HUES6 (cell line): ENCODE results near the gene TRIM68.

Experiments
- H3K27ac ChIP-seq: 2 replicates; pipeline ENCODE4 v1.7.0; 2013; ENCODE audit warnings: low read depth, mild to moderate bottlenecking, low read length, inconsistent platforms
- H3K27me3 ChIP-seq: 2 replicates; pipeline ENCODE4 v1.6.1; 2013; ENCODE audit warnings: low read length; ENCODE audit not compliant: control insufficient read depth, insufficient read depth
- H3K36me3 ChIP-seq: 2 replicates; pipeline ENCODE4 v1.6.1; 2013; ENCODE audit warnings: low read length; ENCODE audit not compliant: control insufficient read depth, insufficient read depth
- H3K4me1 ChIP-seq: 2 replicates; pipeline ENCODE4 v1.6.1; 2013; ENCODE audit warnings: low read length; ENCODE audit not compliant: control insufficient read depth, insufficient read depth
- H3K4me3 ChIP-seq: 2 replicates; pipeline ENCODE4 v1.5.1; 2013; ENCODE audit warnings: low read depth, low read length
- H3K9ac ChIP-seq: one replicate; pipeline ENCODE4 v1.6.1; 2013; ENCODE audit warnings: mild to moderate bottlenecking, low read length
- H3K9me3 ChIP-seq: 2 replicates; pipeline ENCODE4 v1.6.1; 2013; ENCODE audit warnings: low read depth, low read length; ENCODE audit not compliant: control insufficient read depth, insufficient read depth

The TRIM68 gene

GRCh38 chr11:4559527-4560440 lies 48.2 kb downstream of the TRIM68 start:
- Histone ChIP-seq H3K27ac (no peak overlapping the region), H3K27me3 (no peaks in the 10 kb centered on the region), H3K4me3 (no peak overlapping the region), H3K36me3 (no peaks in the 10 kb centered on the region), H3K9me3 (0 out of 2 replicates have a peak, but pooled peaks cover 3% of the 10 kb centered on the region), H3K9ac (no peak overlapping the region), H3K4me1 (peaks cover 5% of the 10 kb centered on the region; the same call in 1 of the 2 replicates)

- Histone ChIP-seq H3K4me1 (no peaks in the 10 kb centered on the region), H3K9me3 (peaks cover 2% of the 10 kb centered on the region; the same call in 1 of the 2 replicates), H3K9ac (no peak overlapping the region), H3K4me3 (no peak overlapping the region), H3K36me3 (no peaks in the 10 kb centered on the region), H3K27me3 (no peaks in the 10 kb centered on the region), H3K27ac (no peak overlapping the region)
Observed at GRCh38 chr11:4551346-4551979, 56.6 kb downstream of the TRIM68 start.
